HL-60 (cell line): ENCODE measurements around the gene KCNC3.

Experiments
- DNase-seq, 2 experiments: peaks; one replicate each; pipeline ENCODE4 v3.0.0-alpha.2; 2010 to 2020; ENCODE audit warnings: low read depth in 1 of 2, low spot score in 1 of 2
- H3K27ac ChIP-seq: fragments of 250-450 bp; sonication (Bioruptor Pico); replicated peaks from 2 replicates; pipeline ENCODE4 v1.5.1; 2020; ENCODE audit warnings: mild to moderate bottlenecking, moderate library complexity
- H3K27me3 ChIP-seq: fragments of 250-450 bp; sonication (Bioruptor Pico); 2 replicates; pipeline ENCODE4 v1.5.1; 2021; ENCODE audit warnings: mild to moderate bottlenecking, moderate library complexity; ENCODE audit not compliant: insufficient read depth, poor library complexity, severe bottlenecking
- H3K4me3 ChIP-seq: replicated peaks from 2 replicates; pipeline ENCODE4 v1.5.1; 2011; ENCODE audit warnings: mild to moderate bottlenecking, control low read depth, low read length; ENCODE audit not compliant: insufficient read depth
- GABPA ChIP-seq: IDR thresholded peaks from 2 replicates; pipeline ENCODE4 v1.6.1; 2012; ENCODE audit warnings: low read depth
- POLR2AphosphoS5 ChIP-seq: IDR thresholded peaks from 2 replicates; pipeline ENCODE4 v1.6.1; 2012; ENCODE audit warnings: low read depth
- SPI1 ChIP-seq: IDR thresholded peaks from 2 replicates; pipeline ENCODE4 v1.6.1; 2012; ENCODE audit warnings: low read depth, mild to moderate bottlenecking, borderline replicate concordance
- TF ChIP-seq, protein P1 (sequence below): IDR thresholded peaks from 2 replicates; pipeline ENCODE4 v1.6.1; 2012; ENCODE audit warnings: low read depth; ENCODE audit not compliant: insufficient replicate concordance
- TF ChIP-seq, protein P2 (sequence below): IDR thresholded peaks from one replicate; pipeline ENCODE4 v1.5.1; 2011; ENCODE audit warnings: low read length, control low read depth, inconsistent platforms; ENCODE audit not compliant: insufficient read depth

Gene KCNC3

DNA sequence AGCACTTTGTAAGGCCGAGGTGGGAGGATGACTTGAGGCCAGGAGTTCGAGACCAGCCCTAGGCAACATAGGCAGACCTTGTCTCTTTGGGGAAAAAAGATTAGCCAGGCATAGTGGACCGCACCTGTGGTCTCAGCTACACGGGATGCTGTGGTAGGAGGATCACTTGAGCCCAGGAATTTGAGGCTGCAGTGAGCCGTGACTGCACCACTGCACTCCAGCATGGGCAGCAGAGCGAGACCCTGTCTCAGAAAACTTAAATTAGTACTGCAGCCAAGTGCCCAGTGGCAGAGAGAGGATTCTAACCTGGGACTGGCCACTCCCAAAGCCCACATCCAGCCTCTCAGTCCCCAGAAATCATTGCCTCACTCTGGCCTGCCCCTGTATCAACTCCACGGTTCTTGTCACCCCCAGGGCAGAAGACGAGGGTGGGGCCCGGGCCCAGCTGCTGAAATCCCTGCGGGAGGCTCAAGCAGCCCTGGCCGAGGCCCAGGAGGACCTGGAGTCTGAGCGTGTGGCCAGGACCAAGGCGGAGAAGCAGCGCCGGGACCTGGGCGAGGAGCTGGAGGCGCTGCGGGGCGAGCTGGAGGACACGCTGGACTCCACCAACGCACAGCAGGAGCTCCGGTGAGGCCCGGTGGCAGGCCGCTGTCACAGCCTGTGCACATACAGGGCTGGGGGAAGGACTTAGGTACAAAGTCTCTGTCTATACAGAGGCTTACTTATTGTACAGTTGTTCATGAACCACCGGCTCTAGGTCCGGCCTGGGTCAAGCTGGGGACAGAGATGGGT, 53.4 kb downstream of the KCNC3 start:
- no peak for DNase-seq
- TF ChIP-seq, protein P1, sequence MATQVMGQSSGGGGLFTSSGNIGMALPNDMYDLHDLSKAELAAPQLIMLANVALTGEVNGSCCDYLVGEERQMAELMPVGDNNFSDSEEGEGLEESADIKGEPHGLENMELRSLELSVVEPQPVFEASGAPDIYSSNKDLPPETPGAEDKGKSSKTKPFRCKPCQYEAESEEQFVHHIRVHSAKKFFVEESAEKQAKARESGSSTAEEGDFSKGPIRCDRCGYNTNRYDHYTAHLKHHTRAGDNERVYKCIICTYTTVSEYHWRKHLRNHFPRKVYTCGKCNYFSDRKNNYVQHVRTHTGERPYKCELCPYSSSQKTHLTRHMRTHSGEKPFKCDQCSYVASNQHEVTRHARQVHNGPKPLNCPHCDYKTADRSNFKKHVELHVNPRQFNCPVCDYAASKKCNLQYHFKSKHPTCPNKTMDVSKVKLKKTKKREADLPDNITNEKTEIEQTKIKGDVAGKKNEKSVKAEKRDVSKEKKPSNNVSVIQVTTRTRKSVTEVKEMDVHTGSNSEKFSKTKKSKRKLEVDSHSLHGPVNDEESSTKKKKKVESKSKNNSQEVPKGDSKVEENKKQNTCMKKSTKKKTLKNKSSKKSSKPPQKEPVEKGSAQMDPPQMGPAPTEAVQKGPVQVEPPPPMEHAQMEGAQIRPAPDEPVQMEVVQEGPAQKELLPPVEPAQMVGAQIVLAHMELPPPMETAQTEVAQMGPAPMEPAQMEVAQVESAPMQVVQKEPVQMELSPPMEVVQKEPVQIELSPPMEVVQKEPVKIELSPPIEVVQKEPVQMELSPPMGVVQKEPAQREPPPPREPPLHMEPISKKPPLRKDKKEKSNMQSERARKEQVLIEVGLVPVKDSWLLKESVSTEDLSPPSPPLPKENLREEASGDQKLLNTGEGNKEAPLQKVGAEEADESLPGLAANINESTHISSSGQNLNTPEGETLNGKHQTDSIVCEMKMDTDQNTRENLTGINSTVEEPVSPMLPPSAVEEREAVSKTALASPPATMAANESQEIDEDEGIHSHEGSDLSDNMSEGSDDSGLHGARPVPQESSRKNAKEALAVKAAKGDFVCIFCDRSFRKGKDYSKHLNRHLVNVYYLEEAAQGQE = no peak
- no peak for TF ChIP-seq SPI1
- TF ChIP-seq, protein P2, sequence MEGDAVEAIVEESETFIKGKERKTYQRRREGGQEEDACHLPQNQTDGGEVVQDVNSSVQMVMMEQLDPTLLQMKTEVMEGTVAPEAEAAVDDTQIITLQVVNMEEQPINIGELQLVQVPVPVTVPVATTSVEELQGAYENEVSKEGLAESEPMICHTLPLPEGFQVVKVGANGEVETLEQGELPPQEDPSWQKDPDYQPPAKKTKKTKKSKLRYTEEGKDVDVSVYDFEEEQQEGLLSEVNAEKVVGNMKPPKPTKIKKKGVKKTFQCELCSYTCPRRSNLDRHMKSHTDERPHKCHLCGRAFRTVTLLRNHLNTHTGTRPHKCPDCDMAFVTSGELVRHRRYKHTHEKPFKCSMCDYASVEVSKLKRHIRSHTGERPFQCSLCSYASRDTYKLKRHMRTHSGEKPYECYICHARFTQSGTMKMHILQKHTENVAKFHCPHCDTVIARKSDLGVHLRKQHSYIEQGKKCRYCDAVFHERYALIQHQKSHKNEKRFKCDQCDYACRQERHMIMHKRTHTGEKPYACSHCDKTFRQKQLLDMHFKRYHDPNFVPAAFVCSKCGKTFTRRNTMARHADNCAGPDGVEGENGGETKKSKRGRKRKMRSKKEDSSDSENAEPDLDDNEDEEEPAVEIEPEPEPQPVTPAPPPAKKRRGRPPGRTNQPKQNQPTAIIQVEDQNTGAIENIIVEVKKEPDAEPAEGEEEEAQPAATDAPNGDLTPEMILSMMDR = no peak
- TF ChIP-seq POLR2AphosphoS5 = no peak
- TF ChIP-seq GABPA = no peak
- no peak overlapping the region for H3K4me3 ChIP-seq
- H3K27me3 ChIP-seq = no peaks in the 10 kb centered on the region
- no peak overlapping the region for H3K27ac ChIP-seq

DNA sequence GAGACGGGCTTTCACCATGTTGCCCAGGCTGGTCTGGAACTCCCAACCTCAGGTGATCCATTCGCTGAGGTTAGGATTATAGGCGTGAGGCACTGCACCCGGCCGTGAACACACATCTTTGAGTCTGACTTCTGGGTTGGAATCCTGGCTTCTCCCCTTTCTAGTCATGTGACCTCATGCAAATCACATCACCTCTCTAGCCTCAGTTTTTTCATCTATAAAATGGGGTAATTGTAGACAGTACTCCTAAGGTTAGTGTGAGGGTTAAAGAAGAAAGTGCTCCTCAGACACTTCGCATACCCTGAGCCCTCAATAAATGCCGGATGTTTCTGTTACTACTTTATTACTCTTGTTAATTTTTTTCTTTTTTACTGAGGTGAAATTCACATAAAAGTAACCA, 55.4 kb downstream of the KCNC3 start:
- no peak overlapping the region for H3K4me3 ChIP-seq
- no peak overlapping the region for H3K27ac ChIP-seq
- TF ChIP-seq GABPA (no peak), POLR2AphosphoS5 (no peak), SPI1 (no peak)
- TF ChIP-seq, protein P2 = no peak
- TF ChIP-seq, protein P1 = no peak
- no peaks in the 10 kb centered on the region for H3K27me3 ChIP-seq
- no peak for DNase-seq

DNA sequence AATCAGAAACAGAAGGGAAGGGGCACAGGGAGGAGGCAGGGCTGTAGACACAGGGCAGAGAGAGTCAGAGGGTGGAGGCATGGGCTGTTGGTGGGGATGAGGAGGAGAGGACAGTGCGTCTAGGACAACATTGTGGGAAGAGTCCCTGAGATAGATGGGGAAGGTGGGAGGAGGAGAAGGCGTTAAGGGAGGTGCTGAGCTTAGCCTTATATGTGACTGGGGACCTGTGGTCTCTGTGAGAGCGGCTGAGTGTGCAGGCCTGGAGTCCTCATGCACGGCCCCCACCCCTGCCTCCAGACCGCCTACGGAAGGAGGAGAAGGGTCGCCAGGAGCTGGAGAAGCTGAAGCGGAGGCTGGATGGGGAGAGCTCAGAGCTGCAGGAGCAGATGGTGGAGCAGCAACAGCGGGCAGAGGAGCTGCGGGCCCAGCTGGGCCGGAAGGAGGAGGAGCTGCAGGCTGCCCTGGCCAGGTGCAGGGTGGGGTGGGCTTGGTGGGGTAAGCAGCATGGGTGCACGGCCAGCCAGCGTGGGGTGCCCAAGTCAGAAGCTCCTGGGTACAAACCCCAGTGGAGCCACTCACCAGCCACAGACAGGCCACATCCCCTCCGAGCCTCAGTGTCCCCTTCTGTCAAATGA, 56.8 kb downstream of the KCNC3 start:
- TF ChIP-seq, protein P2 = no peak
- TF ChIP-seq POLR2AphosphoS5 (no peak), SPI1 (no peak), GABPA (no peak)
- TF ChIP-seq, protein P1 = no peak

More for the DNA sequence above, 56.8 kb downstream of the KCNC3 start:
- H3K27ac ChIP-seq = no peak overlapping the region
- no peak for DNase-seq
- no peak overlapping the region for H3K4me3 ChIP-seq
- H3K27me3 ChIP-seq = no peaks in the 10 kb centered on the region
